HG03025 (cell line): ENCODE results near the gene DTWD2.

Experiments used
- ATAC-seq: cut with Tn5 transposase; IDR thresholded peaks from one replicate; pipeline ENCODE4 v1.9.1; 2021; ENCODE audit warnings: mild to moderate bottlenecking, moderate library complexity; ENCODE audit not compliant: unreplicated experiment, low FRiP score

The DTWD2 gene, protein sequence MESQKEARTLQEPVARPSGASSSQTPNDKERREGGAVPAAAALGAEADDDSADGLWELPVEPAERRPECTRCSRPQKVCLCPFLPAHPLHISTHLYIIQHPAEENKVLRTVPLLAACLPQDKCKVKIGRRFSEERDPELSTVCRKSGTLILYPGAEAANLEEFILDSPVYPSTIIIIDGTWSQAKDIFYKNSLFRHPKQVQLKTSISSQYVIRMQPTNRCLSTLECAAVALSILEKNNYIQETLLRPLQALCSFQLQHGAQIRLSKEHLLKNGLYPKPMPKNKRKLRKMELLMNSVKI

DNA sequence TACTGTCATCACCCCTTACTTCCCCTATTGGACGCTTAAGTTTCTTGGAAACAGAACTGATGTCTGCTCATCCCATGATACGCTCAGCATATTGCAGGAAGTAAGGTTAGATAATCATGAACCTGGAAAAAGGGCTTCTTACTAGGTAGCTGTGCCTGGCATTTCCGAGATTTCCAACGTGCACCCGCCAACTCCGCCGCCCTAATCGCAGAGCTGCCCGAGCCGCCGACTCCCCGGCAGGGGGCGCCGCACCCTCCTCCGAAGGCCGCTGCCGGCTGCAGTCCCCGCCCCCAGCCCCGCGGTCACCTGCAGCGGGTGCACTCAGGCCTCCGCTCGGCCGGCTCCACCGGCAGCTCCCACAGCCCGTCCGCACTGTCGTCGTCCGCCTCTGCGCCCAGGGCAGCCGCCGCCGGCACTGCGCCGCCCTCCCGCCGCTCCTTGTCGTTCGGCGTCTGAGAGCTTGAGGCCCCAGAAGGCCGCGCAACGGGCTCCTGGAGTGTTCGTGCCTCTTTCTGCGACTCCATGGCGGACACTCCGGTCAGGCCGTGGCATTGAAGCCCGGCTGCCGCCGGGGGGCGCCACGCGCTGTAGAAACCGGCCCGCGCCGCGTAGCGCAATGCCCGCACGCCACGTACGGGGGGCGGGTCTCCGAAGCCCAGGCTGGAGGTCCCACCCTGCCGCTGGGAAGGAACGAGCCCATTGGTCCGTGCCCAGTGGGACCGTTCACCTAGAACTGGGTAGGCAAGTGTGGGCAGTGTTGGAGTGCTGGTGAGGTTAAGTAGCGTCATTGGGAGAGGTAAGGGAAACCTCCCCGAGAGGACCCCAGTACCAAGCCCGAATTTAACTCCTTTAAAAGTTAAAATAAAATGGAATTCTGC lies at the start of gene DTWD2:
Gene DTWD2, minus strand, starts transcription at position 560 of the 878 bp plus-strand sequence. Its CDS starts 36 bp downstream, at position 524.
- peak; percentile 97 for ATAC-seq

DNA sequence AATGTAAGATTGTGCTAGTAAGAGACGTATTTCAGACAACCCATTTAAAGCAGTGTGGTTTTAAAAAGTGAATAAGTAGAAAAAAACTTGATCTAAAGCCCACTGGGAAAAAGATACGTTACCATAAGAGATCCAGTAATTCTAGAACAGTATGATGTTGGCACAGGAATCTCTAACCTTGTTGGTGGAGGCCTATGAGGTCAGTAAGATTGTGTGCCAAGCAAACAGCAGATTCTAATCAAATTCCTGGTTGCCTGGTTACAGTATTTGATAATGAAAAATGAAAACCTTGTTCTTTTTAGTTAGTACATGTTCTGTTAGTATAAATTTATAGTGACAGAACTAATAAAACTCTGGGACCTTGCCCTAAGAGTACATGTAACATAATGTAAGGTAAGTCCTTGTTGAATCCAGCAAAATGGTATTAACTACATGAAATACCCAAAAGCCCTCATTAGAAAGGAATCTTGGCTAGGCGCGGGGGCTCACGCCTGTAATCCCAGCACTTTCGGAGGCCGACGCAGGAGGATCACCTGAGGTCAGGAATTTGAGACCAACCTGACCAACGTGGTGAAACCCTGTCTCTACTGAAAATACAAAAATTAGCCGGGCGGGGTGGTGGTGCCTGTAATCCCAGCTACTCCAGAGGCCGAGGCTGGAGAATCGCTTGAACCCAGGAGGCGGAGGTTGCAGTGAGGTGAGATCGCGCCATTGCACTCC lies 49.3 kb upstream of the DTWD2 start:
- ATAC-seq = no peak

DNA sequence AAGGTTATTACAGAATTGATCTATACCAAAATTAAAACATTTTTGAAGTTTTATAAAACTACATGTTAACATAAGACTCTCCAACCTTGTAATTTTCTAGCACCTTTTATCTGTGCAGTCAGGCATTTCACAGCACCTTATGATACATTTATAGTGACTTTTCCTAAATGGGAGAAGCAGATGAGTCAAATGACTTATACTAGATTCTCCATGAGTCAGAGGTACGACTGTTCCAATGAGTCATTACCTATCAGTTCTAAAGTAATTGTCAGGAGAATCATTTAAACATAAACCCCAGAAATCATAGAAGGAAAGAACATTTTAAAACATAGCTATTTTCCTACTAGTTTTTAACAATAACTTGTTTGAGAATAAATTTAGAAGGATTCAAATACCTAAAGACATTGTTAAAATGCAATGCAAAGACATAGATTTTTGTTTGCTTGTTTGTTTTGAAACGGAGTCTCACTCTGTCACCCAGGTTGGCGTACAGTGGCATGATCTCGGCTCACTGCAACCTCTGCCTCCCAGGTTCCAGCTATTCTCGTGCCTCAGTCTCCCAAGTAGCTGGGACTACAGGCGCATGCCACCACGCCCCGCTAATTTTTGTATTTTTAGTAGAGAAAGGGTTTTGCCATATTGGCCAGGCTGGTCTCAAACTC lies 47.9 kb upstream of the DTWD2 start:
- no peak for ATAC-seq

DNA sequence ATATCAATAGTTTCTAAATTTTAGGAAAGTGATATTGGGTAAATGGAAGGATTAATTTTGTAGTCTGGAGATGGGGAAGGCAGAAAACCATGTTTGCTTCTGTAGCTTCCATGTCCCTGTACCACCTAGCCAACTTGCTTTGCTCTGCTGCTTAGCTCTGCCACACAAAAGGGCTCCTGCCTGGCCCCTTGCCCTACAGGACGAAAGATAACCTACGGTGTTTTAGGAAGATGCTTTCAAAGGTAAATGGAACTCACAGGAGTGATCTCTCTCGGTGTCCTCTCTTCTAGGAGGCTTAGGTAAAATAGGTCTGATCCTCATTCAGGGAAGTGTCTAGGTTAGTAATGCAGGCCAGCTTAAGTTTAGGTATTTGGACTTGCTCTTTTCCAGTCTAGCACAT lies 44.8 kb upstream of the DTWD2 start:
- no peak for ATAC-seq

DNA sequence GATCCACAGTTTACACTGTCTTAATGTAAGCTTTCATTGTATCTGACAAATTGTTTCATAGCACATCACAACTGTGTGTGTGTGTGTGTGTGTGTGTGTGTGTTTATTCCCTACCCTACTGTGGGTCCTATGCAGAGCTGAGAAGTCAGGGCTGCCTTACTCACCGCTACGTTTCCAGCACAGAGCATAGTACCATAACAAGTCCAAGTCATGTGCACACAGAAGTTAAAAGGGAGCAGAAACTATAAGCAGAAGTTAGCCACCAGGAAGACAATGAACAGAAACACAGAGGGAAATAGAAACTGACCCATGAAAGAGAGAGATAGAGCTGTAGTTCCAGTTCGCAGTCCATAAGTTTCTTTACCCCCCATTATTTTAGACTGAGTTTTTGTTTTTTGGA lies 44.3 kb upstream of the DTWD2 start:
- no peak for ATAC-seq

DNA sequence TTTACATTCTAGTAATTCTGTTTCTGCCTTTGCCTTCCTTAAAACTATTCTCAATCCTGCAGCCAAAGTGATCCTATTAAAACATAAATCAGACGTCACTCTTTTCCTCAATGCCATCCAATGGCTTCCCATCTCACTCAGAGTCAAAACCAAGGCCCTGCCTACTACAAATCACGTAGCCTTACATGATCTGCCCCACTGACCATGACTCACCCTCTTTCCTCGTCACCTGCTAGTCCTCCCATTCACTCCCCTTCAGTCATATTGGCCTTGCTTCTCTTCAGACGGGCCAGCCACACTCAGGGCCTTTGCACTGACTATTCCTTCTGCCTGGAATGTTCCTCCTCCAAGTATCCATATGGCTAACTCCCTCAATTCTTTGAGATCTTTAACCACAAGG lies 43.6 kb upstream of the DTWD2 start:
- no peak for ATAC-seq

DNA sequence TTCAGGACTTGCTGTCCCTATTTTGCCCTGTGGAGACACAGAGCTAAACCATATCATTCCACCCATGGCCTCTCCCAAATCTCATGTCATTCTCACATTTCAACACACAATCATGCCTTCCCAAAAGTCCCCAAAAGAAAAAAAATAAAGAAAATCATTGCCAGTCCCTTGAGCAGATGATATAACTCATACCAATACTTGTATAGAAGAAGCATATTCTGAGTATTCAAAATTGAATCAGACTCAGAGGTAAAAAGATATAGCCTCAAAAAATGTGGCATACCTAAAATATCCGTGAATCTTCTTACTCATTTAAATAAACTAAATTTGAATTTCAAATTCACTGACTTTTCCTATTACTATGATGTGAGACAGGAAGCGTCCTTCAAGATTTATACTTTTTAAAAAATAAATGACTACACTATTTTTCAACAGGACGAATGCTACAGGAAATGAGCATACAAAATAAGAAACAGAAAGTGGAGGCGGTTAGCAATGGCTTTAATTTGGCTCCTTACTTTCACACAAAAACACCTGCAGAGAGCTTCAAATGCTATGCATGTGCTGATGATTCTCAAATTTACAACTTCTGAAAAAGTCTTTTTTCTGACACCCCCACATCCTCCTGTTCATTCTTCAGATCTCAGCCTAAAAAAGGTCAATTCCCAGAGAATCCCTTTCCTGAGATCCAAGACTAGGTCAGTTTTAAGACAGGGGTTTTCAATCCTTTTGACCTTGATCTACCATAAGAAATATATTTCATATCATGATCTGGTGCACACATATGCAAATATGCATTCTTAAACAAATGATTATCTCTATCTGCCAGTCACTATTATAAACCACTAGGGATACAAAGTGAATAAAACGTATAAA lies 42.9 kb upstream of the DTWD2 start:
- peak; percentile 79 for ATAC-seq

DNA sequence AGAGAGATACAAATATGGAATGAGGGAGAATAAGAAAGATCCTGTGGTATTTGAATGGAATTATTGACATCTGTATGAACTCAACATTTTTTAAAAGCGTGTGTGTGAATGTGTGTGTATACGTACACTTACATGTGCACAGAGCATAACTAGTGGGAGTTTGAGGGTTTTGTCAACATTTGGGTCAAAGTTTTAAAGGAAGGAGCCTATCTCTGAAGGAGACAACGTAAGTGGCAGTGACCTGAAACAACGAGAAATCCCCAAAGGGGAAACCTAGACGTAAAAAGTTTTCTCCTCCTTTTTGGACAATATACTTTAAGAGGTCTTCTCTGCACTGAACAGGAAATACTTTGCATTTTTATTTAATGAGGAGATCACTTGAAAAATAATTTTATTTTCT lies 40.2 kb upstream of the DTWD2 start:
- no peak for ATAC-seq

DNA sequence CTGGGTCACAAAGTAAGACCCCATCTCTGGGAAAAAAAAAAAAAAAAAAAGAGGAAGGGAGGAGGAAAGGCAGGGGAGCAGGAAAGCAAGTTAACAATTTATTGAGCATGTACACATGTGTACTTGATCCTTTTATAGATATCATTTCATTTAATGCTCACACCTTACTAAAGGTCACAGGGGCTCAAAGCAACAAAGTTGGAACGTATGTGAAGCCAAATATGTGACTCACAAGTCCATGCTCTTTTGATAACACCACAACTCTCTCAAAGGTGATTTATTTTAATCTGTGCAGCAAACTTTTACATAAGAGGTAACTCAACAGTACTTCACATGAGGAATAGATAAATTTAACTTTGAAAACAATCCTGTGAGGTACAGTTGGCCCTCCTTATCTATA lies 34.4 kb upstream of the DTWD2 start:
- no peak for ATAC-seq

DNA sequence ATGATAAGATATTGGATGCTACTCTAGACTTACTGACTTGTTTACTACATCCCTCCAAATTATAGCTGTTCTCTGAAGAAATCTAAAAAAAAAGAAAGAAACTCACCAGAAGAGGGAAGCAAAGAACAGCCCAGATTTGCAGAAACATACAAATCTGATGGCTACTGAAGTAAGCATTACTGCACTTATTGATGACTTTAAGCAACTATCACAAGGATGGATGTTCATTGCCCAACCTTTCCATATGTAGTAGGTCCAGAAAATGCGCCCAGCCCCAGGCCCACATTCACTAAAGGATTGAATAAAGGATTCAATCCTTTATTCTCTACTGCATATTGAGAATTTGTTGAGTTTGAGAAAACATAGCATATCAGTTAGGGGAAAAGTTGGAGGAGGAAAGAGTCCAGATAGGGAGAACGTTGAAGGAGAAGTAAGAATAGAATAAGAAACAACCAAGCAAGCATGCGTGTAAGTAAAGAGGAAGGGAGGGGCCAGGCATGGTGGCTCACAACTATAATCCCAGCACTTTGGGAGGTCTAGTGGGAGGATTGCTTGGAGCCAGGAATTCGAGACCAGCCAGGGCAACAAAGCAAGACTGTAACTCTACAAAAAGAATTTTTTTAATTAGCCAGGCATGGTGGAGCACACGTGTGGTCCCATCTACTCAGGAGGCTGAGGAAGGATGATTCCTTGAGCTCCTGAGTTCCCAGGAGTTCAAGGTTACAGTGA lies 33.8 kb upstream of the DTWD2 start:
- peak; percentile 63 for ATAC-seq

DNA sequence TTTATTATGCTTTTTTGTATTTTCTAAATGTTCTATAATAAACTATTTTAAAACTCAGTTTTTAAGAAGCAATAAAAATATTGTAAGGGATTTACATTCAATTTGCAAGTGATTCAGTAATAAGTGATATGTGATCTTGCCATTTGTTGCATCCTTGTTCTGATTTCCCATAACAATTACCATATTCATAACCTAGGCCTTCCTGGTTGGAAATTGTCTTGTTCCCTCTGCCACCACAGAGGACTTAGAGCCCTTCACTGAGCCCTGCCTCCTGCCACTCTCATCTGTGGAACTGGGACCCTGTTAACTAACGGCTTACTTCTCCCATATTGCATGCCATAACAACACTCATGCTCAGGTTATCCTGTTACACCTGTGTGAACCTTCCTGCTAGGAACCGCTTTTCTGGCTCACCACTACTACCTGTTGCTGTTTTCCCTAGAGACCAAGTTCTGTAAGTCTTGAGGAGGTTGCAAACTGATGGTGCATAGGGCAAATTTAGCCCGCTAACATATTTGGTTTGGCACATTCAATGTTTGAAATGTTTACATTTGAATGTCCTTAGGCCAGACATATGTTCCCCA lies 32.9 kb upstream of the DTWD2 start:
- no peak for ATAC-seq

DNA sequence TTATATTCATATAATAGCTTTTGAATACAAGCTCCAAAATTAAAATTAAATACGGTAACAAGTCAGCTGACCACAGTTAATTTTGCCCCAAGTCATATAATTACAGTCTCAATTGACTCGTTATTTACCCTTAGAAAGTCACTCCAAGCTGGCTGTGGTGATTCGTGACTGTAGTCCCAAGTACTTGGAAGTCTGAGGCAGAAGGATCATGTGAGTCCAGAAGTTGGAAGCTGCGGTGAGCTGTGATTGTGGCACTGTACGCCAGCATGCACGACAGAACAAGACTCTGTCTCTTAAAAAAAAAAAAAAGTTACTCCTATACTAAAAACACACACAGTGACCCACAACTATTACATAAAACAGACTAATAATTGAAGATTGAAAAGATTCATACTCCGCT lies 31.6 kb upstream of the DTWD2 start:
- no peak for ATAC-seq

DNA sequence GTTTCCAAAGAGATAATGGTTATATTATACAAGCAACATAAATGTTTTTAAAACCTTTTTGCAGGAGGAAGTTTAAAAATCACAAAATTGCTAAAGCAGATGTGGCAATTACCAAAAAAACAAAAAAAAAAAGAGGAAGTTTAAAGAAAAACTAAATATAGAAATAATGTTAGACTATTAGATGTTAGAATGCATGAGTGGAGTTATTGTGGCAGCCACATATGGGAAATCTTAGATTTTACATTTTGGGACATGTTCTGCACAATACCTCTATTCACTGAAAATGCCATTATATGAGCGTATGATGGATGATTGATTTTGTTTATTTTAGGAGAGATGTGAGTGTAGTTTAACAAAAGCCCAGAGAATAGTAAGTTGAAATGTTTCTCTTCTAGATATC lies 31.2 kb upstream of the DTWD2 start:
- ATAC-seq = no peak

DNA sequence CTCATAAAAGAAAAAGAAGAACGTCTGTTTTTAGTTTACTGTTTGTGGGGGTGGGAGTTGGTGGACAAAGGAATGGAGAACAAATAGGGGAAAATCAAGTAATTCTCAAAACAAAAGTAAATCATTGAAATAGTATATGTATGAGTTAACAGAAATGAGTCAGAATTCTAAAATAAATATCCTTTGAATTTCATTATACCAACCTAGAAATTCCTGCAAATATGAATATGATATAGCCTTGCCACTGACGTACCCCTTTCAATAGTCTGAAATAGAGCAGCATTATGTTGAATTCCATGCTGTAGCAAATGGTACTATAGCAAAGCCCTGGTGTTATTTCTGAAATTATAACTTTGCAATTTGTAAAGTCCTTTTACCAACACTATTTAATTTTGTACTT lies 29.6 kb upstream of the DTWD2 start:
- ATAC-seq = no peak

DNA sequence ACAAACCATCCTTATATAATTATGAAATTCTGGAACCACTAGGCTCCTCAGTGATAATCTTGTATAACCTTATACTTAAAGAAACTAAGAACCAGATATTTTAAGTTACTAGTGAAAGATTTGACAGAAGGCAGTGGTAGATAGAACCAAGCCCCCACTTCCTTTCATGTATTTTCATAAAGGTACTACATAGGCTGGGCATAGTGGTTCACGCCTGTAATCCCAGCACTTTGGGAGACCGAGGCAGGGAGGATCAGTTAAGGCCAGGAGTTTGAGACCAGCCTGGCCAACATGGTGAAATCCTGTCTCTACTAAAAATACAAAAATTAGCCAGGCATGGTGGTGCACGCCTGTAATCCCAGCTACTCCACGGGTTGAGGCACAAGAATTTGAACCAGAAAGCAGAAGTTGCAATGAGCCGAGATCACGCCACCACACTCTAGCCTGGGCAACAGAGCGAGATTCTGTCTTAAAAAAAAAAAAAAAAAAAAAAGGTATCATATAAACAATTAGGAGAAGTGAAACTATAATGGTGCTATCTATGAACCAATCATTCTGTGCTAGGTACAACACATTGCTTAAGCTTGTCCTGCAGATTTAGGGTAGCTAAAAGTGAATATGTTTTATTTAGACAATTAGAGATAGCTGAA lies 27.9 kb upstream of the DTWD2 start:
- ATAC-seq = peak; percentile 84

DNA sequence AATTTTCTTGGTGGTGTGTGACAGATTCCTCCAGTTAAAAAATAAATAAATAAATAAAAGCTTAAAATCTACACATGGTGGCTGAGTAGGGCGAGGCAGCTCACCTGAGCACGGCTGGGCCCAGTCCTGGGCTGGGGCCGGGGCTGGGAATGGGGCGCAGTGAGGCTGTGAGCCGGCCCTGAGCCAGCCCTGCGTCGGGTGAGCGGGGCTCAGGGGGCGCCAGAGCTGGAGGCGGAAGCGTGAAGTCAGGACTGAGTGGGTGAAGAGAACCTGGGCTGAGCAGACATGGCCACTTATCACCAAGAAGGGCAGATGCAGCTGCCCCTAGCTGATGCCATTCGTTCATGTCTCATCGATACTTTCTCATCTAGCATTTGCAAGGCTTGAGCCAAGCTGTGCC lies 22.8 kb upstream of the DTWD2 start:
- ATAC-seq = no peak

DNA sequence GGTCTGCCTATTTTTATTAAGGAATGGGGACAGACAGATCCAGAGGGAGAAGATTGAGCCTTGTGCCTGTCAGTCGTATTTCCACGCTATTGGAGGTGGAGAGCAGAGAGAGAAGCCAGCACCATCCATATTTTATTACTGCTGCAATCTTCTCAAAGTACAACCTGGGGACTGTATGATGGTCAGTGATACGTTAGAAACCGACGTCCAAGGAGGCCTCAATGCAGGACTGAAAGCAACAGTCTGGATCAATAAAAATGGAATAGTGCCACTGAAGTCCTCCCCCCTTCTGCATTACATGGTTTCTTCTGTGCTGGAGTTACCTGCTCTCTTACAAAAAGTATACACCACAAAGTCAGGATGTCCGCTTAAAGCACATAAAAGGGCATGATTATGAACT lies 21.9 kb upstream of the DTWD2 start:
- ATAC-seq = no peak

DNA sequence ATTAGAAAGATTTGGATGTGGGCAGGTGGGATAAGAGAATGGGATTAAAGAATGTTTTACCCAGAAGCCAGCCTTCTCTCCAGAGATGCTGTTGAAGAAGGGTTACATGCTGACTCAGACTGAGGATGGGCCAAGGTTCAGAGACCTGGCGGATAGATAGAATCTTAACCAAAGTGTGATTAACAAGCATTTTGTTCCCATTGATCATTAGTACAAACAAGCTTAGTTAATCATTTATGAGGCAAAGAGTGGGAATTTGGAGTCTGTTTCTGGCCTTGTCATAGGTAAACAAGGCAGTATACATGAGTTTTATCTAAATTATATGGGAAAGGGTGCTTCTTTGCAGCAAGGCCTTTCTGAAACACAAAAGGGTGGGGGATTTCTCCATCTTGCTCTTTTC lies 20.8 kb upstream of the DTWD2 start:
- no peak for ATAC-seq
